Central memory CD8-positive, alpha-beta T cell (primary cell): Measurements from ENCODE around the gene TMEM161A.
A peak's percentile ranks its signal among the peaks of the same experiment; 100 is the strongest.

Experiments
- ATAC-seq: fragments of 150-1000 bp; cut with Tn5 transposase; replicated peaks from 2 replicates; pipeline ENCODE4 v1.10.0; 2022; ENCODE audit warnings: mild to moderate bottlenecking, moderate FRiP score, moderate number of reproducible peaks; ENCODE audit not compliant: poor library complexity, severe bottlenecking; ENCODE audit errors: extremely low read depth
- DNase-seq, 2 donors: peaks; one replicate each; pipeline ENCODE4 v3.0.0; 2021; ENCODE audit warnings: low spot score in 2 of 2
- H3K27ac Mint-ChIP-seq: one replicate; pipeline ENCODE4 v1.8.0; 2022; ENCODE audit warnings: low read depth, mild to moderate bottlenecking, moderate library complexity, mixed read lengths
- H3K27me3 Mint-ChIP-seq: one replicate; pipeline ENCODE4 v1.8.0; 2022; ENCODE audit warnings: mixed read lengths
- H3K36me3 Mint-ChIP-seq: one replicate; pipeline ENCODE4 v1.8.0; 2022; ENCODE audit warnings: mild to moderate bottlenecking, moderate library complexity, mixed read lengths; ENCODE audit not compliant: insufficient read depth
- H3K4me1 Mint-ChIP-seq: one replicate; pipeline ENCODE4 v1.8.0; 2022; ENCODE audit warnings: mixed read lengths
- H3K4me3 Mint-ChIP-seq: one replicate; pipeline ENCODE4 v1.8.0; 2022; ENCODE audit warnings: mild to moderate bottlenecking, moderate library complexity, mixed read lengths
- H3K9me3 Mint-ChIP-seq: one replicate; pipeline ENCODE4 v1.8.0; 2022; ENCODE audit warnings: mixed read lengths

The TMEM161A gene

GRCh38 chr19:19096641-19097627 is 41.3 kb downstream of the TMEM161A start:
- H3K4me1 Mint-ChIP-seq = peaks cover 6% of the 10 kb centered on the region
- H3K9me3 Mint-ChIP-seq = no peaks in the 10 kb centered on the region
- no peak for ATAC-seq
- no peak overlapping the region for H3K4me3 Mint-ChIP-seq
- DNase-seq = no peak
- no peaks in the 10 kb centered on the region for H3K27me3 Mint-ChIP-seq
- no peak overlapping the region for H3K27ac Mint-ChIP-seq
- H3K36me3 Mint-ChIP-seq = peaks cover 21% of the 10 kb centered on the region

GRCh38 chr19:19095691-19096090 is 42.6 kb downstream of the TMEM161A start:
- Mint-ChIP-seq H3K9me3 (no peaks in the 10 kb centered on the region), H3K36me3 (peaks cover 21% of the 10 kb centered on the region), H3K27me3 (no peaks in the 10 kb centered on the region), H3K27ac (no peak overlapping the region), H3K4me3 (no peak overlapping the region), H3K4me1 (peaks cover 6% of the 10 kb centered on the region)
- DNase-seq (no peak), ATAC-seq (no peak)

- peaks cover 18% of the 10 kb centered on the region for H3K36me3 Mint-ChIP-seq
- no peak for ATAC-seq
- H3K27ac Mint-ChIP-seq = no peak overlapping the region
- H3K9me3 Mint-ChIP-seq = no peaks in the 10 kb centered on the region
- no peaks in the 10 kb centered on the region for H3K27me3 Mint-ChIP-seq
- no peak for DNase-seq
- no peak overlapping the region for H3K4me3 Mint-ChIP-seq
- no peaks in the 10 kb centered on the region for H3K4me1 Mint-ChIP-seq
Observed at GRCh38 chr19:19094513-19094912, 43.8 kb downstream of the TMEM161A start.

GRCh38 chr19:19087676-19088075 is 50.6 kb downstream of the TMEM161A start:
- Mint-ChIP-seq H3K4me1 (peaks cover 20% of the 10 kb centered on the region), H3K27ac (no peak overlapping the region), H3K4me3 (no peak overlapping the region), H3K36me3 (peaks cover 10% of the 10 kb centered on the region), H3K27me3 (no peaks in the 10 kb centered on the region), H3K9me3 (no peaks in the 10 kb centered on the region)
- no peak for ATAC-seq
- no peak for DNase-seq

- Mint-ChIP-seq H3K9me3 (no peaks in the 10 kb centered on the region), H3K4me3 (no peak overlapping the region), H3K4me1 (peaks cover 47% of the 10 kb centered on the region), H3K36me3 (peaks cover 13% of the 10 kb centered on the region), H3K27me3 (no peaks in the 10 kb centered on the region), H3K27ac (no peak overlapping the region)
- ATAC-seq (no peak), DNase-seq (no peak)
Observed at GRCh38 chr19:19083413-19084178, 54.7 kb downstream of the TMEM161A start.

GRCh38 chr19:19081642-19082151 is 56.6 kb downstream of the TMEM161A start:
- Mint-ChIP-seq H3K36me3 (peaks cover 12% of the 10 kb centered on the region), H3K27me3 (no peaks in the 10 kb centered on the region), H3K9me3 (no peaks in the 10 kb centered on the region), H3K27ac (peak overlapping the region; percentile 12), H3K4me3 (no peak overlapping the region), H3K4me1 (peaks cover 52% of the 10 kb centered on the region)
- ATAC-seq = no peak
- no peak for DNase-seq

GRCh38 chr19:19079571-19079970 is 58.7 kb downstream of the TMEM161A start:
- no peaks in the 10 kb centered on the region for H3K9me3 Mint-ChIP-seq
- no peaks in the 10 kb centered on the region for H3K27me3 Mint-ChIP-seq
- no peak for ATAC-seq
- peaks cover 12% of the 10 kb centered on the region for H3K36me3 Mint-ChIP-seq
- peak overlapping the region; percentile 35 for H3K27ac Mint-ChIP-seq
- H3K4me3 Mint-ChIP-seq = no peak overlapping the region
- peaks cover 53% of the 10 kb centered on the region for H3K4me1 Mint-ChIP-seq
- no peak for DNase-seq

- no peaks in the 10 kb centered on the region for H3K9me3 Mint-ChIP-seq
- H3K4me1 Mint-ChIP-seq = peaks cover 47% of the 10 kb centered on the region
- H3K27me3 Mint-ChIP-seq = no peaks in the 10 kb centered on the region
Observed at GRCh38 chr19:19078801-19079200, 59.5 kb downstream of the TMEM161A start.

GRCh38 chr19:19077103-19077502 is 61.2 kb downstream of the TMEM161A start:
- Mint-ChIP-seq H3K36me3 (peaks cover 16% of the 10 kb centered on the region), H3K4me3 (no peak overlapping the region), H3K4me1 (peaks cover 51% of the 10 kb centered on the region), H3K9me3 (no peaks in the 10 kb centered on the region), H3K27ac (no peak overlapping the region), H3K27me3 (no peaks in the 10 kb centered on the region)
- no peak for DNase-seq
- ATAC-seq = no peak

More at GRCh38 chr19:19078801-19079200, 59.5 kb downstream of the TMEM161A start:
- no peak overlapping the region for H3K4me3 Mint-ChIP-seq
- H3K36me3 Mint-ChIP-seq = peaks cover 14% of the 10 kb centered on the region
- no peak overlapping the region for H3K27ac Mint-ChIP-seq
- ATAC-seq (no peak), DNase-seq (no peak)

GRCh38 chr19:19076476-19076875 is 61.8 kb downstream of the TMEM161A start:
- Mint-ChIP-seq H3K9me3 (no peaks in the 10 kb centered on the region), H3K27ac (no peak overlapping the region), H3K36me3 (peaks cover 15% of the 10 kb centered on the region), H3K4me1 (peaks cover 45% of the 10 kb centered on the region), H3K4me3 (no peak overlapping the region), H3K27me3 (no peaks in the 10 kb centered on the region)
- ATAC-seq = no peak
- DNase-seq = no peak

- Mint-ChIP-seq H3K4me3 (no peak overlapping the region), H3K27me3 (no peaks in the 10 kb centered on the region), H3K9me3 (no peaks in the 10 kb centered on the region), H3K36me3 (peaks cover 20% of the 10 kb centered on the region), H3K27ac (no peak overlapping the region), H3K4me1 (peaks cover 41% of the 10 kb centered on the region)
- no peak for ATAC-seq
- no peak for DNase-seq
Observed at GRCh38 chr19:19075126-19075525, 63.2 kb downstream of the TMEM161A start.

- Mint-ChIP-seq H3K27ac (no peak overlapping the region), H3K4me1 (peaks cover 38% of the 10 kb centered on the region), H3K4me3 (no peak overlapping the region), H3K9me3 (no peaks in the 10 kb centered on the region), H3K27me3 (no peaks in the 10 kb centered on the region), H3K36me3 (peaks cover 18% of the 10 kb centered on the region)
- no peak for DNase-seq
- no peak for ATAC-seq
Observed at GRCh38 chr19:19074196-19074882, 63.9 kb downstream of the TMEM161A start.
